Stimulated activated CD4-positive, alpha-beta T cell treated with anti-CD3 and anti-CD28 coated beads, Interleukin-1b, Interleukin-23, amount 100 ng/mL, for 24 hours (primary cell): ENCODE data around the gene MLYCD.
"Not testable (repeated sequence)": the region's sequence is repeated elsewhere in the genome, so short reads cannot be mapped to it uniquely, and the experiment has no call there.

ENCODE experiments used
- DNase-seq, 4 experiments: peaks; one replicate each; pipeline ENCODE4 v3.0.0-alpha.2; 2020; ENCODE audit warnings: low read depth in 4 of 4, low spot score in 1 of 4

Gene MLYCD

DNA sequence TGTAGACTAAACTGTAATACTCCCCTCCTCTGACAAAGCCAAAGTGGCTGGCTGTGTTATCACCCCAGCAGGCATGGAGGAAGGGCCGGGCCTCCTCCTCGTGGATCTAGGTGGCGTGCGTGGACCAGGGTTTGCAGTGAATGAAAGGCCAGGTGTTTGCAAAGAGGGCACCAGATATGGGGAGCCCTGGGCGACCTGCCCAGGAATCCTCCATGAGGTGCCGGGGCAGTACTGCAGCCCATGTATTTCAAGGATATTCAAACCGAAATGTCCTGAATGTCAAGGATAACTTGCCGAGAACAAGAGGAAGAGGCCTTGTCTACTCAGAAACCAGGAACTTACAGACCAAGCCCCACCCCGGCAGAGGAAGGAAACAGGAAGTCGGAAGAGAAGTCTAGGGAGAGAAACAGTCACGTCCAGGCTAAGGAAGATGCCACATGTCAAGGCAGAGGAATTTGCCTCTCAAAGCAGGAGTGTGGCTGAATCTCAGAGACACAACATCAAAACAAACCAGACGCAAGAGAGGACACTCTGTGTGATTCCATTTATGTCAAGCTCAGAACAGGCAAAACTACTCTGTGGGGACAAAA, 40.4 kb downstream of the MLYCD start:
- DNase-seq = no peak

- no peak for DNase-seq
These were observed 41.2 kb downstream of the MLYCD start for GRCh38 chr16:83940119-83940518.

GRCh38 chr16:83940630-83941378, 41.9 kb downstream of the MLYCD start:
- DNase-seq = no peak

GRCh38 chr16:83941546-83941945, 42.6 kb downstream of the MLYCD start:
- DNase-seq = not testable (repeated sequence)

DNA sequence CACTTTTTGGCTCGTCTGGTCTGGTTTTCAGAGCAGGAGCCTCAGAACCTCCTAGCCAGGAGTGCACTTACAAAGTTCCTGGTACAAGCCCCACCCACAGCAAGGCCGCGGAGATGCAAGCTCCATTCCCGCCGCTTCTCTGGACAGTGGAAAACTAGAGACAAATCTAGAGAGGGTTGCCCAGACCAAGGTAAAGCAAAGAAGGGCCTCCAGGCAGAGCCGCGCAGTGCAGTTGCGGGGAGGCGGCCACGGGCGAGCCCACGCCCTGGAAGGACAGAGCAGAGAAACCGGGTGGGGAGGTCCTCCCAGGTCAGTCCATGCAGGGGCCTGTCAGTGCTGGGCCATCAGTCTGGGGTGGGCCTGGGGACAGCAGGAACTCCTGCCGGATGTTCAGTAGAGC, 43.2 kb downstream of the MLYCD start:
- no peak for DNase-seq

- no peak for DNase-seq
These were observed 44.0 kb downstream of the MLYCD start for GRCh38 chr16:83942815-83943515.

- DNase-seq = no peak
These were observed 44.7 kb downstream of the MLYCD start for GRCh38 chr16:83943516-83944050.

- DNase-seq = no peak
These were observed 46.7 kb downstream of the MLYCD start for GRCh38 chr16:83945587-83945986.

GRCh38 chr16:83946154-83946780, 47.4 kb downstream of the MLYCD start:
- DNase-seq = no peak

- no peak for DNase-seq
These were observed 48.1 kb downstream of the MLYCD start for GRCh38 chr16:83946781-83947566.

DNA sequence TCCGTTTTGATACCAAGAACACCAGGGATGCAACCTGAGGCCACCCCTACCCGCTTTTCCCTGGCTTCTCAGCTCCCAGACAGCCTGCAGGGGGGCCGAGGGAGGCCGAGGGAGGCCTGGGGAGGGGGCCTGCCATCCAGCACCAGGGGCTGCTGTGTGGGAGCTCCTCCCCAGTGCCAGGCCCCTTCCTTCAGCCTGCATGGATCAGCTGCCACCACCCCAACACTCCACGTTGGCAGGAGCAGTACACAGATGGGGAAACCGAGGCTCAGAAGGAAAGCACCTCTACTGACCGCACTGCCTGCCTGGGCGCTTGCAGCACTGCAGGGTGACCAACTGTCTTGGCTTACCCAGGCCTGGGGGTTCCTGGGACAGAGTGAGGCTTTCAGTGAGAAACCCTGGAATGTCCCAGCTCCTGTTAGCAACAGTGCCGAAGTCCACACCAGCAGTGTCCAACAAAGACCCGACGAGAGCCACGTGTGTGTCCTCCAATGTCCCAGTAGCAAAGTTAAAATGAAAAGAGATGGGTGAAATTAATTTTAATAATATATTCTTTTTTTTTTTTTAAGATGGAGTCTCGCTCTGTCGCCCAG, 48.8 kb downstream of the MLYCD start:
- DNase-seq = no peak

DNA sequence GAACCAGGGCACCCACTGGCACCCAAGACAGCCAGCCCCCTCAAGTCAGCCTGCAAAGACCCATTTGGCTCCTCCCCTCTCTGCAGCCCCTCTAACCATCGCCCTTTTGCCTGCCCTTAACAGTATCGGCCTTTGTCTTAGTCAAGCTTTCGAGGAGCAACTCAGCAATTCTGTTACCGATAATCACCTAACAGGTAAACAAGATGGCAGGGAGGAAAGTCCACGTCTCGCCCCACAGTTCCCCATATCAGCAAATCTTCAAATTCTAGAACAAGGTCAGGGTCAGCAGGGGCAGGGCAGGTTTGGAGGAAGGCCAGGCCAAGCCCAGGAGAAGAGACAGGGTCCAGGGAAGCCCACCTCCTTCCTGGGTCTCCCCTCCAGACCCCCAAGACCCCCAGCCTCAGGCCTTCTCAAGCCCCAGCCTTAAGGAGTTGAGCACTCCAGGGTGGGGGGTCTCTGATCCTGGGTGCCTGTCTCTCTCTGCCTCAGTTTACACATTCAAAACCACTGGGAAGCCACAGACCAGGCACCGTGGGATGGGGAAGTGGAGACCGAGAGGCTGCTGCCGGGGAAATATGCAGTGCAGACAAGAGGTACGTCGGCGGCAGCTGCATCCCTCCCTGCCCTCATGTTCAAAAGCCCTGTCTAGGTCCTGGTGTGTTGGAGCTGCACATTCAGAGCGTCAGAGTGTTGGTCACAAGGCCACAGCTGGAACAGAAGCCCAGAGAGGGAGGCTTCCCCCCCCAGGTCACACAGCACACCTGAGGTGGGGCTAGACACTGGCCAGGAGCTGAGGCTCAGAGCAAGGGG, 50.2 kb downstream of the MLYCD start:
- no peak for DNase-seq

DNA sequence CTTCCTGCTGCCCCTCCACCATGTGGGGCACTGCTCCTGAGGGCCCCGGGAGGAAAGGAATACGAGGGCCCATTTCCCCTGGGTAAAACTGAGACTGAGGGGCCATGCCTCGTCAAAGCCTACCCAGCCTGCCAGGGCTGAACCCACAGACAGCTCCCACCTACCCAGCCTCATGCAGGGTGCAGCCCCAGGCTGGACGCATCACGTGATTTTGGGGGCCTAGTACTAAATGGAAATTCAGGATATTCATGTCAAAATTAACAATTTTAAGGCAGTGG, 50.7 kb downstream of the MLYCD start:
- no peak for DNase-seq

- not testable (repeated sequence) for DNase-seq
These were observed 52.0 kb downstream of the MLYCD start for GRCh38 chr16:83950862-83951399.

- DNase-seq = no peak
These were observed 52.6 kb downstream of the MLYCD start for GRCh38 chr16:83951544-83951943.

- DNase-seq = no peak
These were observed 53.6 kb downstream of the MLYCD start for GRCh38 chr16:83952587-83952939.

DNA sequence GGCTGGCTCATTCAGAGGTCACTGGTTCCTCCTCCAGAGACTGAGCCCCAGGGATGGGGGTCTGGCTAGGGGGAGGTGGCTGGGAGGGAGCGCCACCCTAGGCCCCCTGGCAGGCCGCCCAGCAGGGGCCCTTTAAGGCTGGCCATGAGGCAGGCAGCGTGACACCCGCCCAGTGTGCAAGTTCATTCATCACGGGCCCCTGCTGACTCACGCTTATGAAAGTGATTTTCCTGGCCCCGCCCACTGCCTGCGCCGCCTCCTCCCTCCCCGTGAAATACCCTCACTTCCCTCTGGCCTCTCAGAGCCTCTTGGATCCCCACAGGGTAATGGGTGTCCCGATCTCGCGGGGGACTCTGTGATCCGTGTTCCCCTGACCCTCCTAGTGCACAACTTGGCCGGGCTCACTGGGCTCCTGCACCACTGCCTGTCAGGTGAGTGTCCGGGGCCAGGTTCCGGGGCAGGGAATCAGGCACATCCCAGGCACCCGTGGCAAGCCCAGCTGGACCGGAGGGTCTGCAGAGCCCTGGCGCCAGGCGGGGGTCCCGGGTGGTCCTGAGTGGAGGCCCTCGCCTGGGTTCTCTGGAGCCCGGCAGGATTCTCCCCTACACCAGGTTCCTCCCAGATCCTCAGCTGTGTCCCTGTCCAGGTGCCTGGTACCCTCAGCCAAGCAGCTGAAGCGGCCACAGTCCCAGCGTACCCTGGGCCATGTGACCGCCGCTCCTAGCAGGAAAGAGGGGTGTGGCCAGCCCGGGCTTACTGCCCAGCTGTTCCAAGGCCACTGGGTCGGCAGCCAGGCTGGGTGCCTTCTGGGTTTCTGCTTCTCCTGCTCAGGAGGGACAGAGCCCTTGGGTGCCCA, 54.3 kb downstream of the MLYCD start, which contains the start of gene OSGIN1:
Gene OSGIN1, plus strand, starts transcription at position 301 of the 856 bp plus-strand sequence. CDS start 4,432 bp downstream, outside the sequence.
- peak; percentile 50 to 83 (median 76) for DNase-seq

DNA sequence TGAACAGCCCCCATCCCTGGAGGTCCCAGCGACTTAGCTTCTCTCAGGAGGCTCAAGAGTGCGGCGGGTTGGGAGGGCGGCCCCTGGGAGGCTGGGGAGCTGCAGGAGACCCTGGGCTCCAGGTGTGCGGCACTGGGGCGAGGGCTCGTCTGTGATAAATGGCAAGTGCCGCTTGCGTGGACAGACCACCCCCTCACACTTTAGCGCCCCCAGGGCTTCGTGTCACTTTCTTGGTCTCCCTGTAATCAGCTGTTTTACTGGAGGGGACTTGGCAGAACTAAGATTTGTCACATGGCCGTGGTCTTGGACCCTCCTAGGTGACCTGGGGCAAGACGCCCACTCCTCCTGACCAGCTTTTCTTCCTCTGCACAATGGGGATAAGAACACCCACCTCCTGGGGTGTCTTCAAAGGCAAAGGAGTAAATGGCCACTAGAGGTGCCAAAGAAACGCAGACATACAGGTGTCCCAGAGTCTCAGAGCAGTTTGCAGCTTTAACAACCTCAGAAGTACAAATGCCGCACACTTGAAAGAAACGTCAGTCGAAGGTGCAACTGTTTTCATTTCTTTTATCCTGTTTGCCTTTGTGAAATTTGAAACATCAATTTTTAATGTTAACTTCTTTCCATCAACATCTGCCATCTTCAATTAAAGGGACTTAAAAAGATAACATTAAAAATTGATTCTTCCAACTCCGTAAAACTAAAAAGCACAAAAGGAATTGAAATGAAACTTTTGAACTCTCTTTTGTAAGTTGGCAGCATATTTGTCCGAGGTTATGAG, 55.1 kb downstream of the MLYCD start:
- no peak for DNase-seq
